Sigmoid colon (tissue), 7 donors: Measurements from ENCODE around the gene CDK8. TPM values are rescaled to one million over a fixed set of nuclear protein-coding genes. Genes with fewer than 3 reads are reported as not detected.

Experiments
- DNase-seq: peaks from one replicate; pipeline ENCODE4 v3.0.0-alpha.2; 2019
- H3K27ac ChIP-seq, 4 donors: fragments of 200-600 bp; sonication (generic); one replicate each; pipeline ENCODE4 v1.5.1; 2016 to 2019; ENCODE audit warnings: mild to moderate bottlenecking in 1 of 4
- H3K27me3 ChIP-seq, 3 donors: fragments of 200-600 bp; sonication (generic); one replicate each; pipeline ENCODE4 v1.5.1; 2019; ENCODE audit warnings: mild to moderate bottlenecking in 1 of 3
- H3K36me3 ChIP-seq, 4 donors: fragments of 200-600 bp; sonication (generic); one replicate each; pipeline ENCODE4 v1.5.1; 2016 to 2019
- H3K4me1 ChIP-seq, 4 donors: fragments of 200-600 bp; sonication (generic); one replicate each; pipeline ENCODE4 v1.5.1; 2017 to 2019
- H3K4me3 ChIP-seq, 4 donors: fragments of 200-600 bp; sonication (generic); one replicate each; pipeline ENCODE4 v1.5.1; 2017 to 2019; ENCODE audit warnings: mild to moderate bottlenecking in 2 of 4, moderate library complexity in 1 of 4
- H3K9me3 ChIP-seq, 4 donors: fragments of 200-600 bp in 3 of 4; sonication (generic) in 3 of 4; one replicate each; pipeline versions ENCODE4 v1.5.1 to v1.6.1; 2013 to 2019
- CTCF ChIP-seq, 4 experiments: fragments of 450-650 bp in 3 of 4; fragments of 200-600 bp in 1 of 4; IDR thresholded peaks; one replicate each; pipeline ENCODE4 v1.5.1; 2016 to 2019; ENCODE audit warnings: antibody characterized with exemption in 4 of 4, mild to moderate bottlenecking in 3 of 4, moderate library complexity in 2 of 4
- EP300 ChIP-seq, 4 donors: sonication (generic); formaldehyde crosslinking; IDR thresholded peaks; one replicate each; pipeline ENCODE4 v1.6.1; 2017; ENCODE audit warnings: antibody characterized with exemption in 4 of 4
- POLR2A ChIP-seq, 2 donors: fragments of 450-650 bp; IDR thresholded peaks; one replicate each; pipeline ENCODE4 v1.6.1; 2016; ENCODE audit warnings: antibody characterized with exemption in 2 of 2, mild to moderate bottlenecking in 2 of 2, moderate library complexity in 2 of 2
- POLR2AphosphoS5 ChIP-seq, 4 donors: sonication (generic); formaldehyde crosslinking; IDR thresholded peaks; one replicate each; pipeline ENCODE4 v1.6.1; 2017; ENCODE audit warnings: antibody characterized with exemption in 4 of 4
- WGBS, 2 donors: extraction: QIAGEN DNeasy Blood & Tissue Kit; methylation state at CpG; one replicate each; pipeline ENCODE4 v1.1.7; 2013; 5-methylcytosine and 5-hydroxymethylcytosine counted together
- intact Hi-C: fragments of 100-400 bp; cut with DNase I; formaldehyde crosslinking; loops from one replicate; pipeline ENCODE4 v1.15.1; 2023
- polyA plus RNA-seq, 3 donors: library from polyadenylated mRNA; stranded (reverse); fragments of 200-250 nt; gene quantifications; one replicate each; pipeline ENCODE4 v1.2.3, GENCODE V29; 2013
- total RNA-seq, 4 donors: library from RNA; depleted of rRNA; stranded (reverse); fragments of >200 nt; gene quantifications; one replicate each; pipeline ENCODE4 v1.1.0, GENCODE V29; 2016
- donor health status: healthy with polysubstance abuse.
- donor health status: Bipolar disorder and iron deficiency.
- donor health status: healthy.

Gene CDK8
- total and polyA plus RNA-seq, 7 donors, result 10.8 to 78.6 (median 42.3) TPM

GRCh38 chr13:26299168-26299750 is 45.3 kb downstream of the CDK8 start:
- no peaks in the 10 kb centered on the region for H3K36me3 ChIP-seq
- no peak for TF ChIP-seq POLR2A (IDR thresholded peaks at IDR 0.05)
- TF ChIP-seq CTCF (IDR thresholded peaks at IDR 0.05), result no peak
- no peak for TF ChIP-seq POLR2AphosphoS5 (IDR thresholded peaks at IDR 0.05)
- TF ChIP-seq EP300 (IDR thresholded peaks at IDR 0.05), result no peak
- no peak overlapping the region for H3K4me3 ChIP-seq
- intact Hi-C loops, result no loop called here
- H3K27ac ChIP-seq, result no peak overlapping the region
- 92 to 94% methylated on average over 4 of the region's 4 CpGs for WGBS, 2 donors
- H3K4me1 ChIP-seq, result peaks cover 0 to 65% (median 31%) of the 10 kb centered on the region in 4 donors
- no peaks in the 10 kb centered on the region for H3K27me3 ChIP-seq
- DNase-seq, result no peak
- H3K9me3 ChIP-seq, result no peaks in the 10 kb centered on the region

GRCh38 chr13:26300140-26300539 is 46.2 kb downstream of the CDK8 start:
- DNase-seq, result no peak
- WGBS, 2 donors, result 86 to 95% methylated on average over 6 of the region's 6 CpGs
- intact Hi-C loops, result no loop called here
- H3K9me3 ChIP-seq, result no peaks in the 10 kb centered on the region
- H3K4me1 ChIP-seq, result peaks cover 0 to 68% (median 29%) of the 10 kb centered on the region in 4 donors
- no peak overlapping the region for H3K4me3 ChIP-seq
- H3K27me3 ChIP-seq, result no peaks in the 10 kb centered on the region
- H3K27ac ChIP-seq, result no peak overlapping the region
- no peaks in the 10 kb centered on the region for H3K36me3 ChIP-seq
- TF ChIP-seq CTCF (IDR thresholded peaks at IDR 0.05) (no peak), POLR2A (IDR thresholded peaks at IDR 0.05) (no peak), POLR2AphosphoS5 (IDR thresholded peaks at IDR 0.05) (no peak), EP300 (IDR thresholded peaks at IDR 0.05) (no peak)

- no peak for DNase-seq
- 36 to 77% methylated on average over 1 of the region's 1 CpG for WGBS, 2 donors
- Histone ChIP-seq H3K27ac (peak overlapping the region in 1 of 4 donors; percentile 31), H3K36me3 (no peaks in the 10 kb centered on the region), H3K27me3 (no peaks in the 10 kb centered on the region), H3K9me3 (no peaks in the 10 kb centered on the region), H3K4me3 (no peak overlapping the region), H3K4me1 (peaks cover 0 to 62% (median 23%) of the 10 kb centered on the region in 4 donors)
- intact Hi-C loops, result no loop called here
- TF ChIP-seq POLR2A (IDR thresholded peaks at IDR 0.05) (no peak), POLR2AphosphoS5 (IDR thresholded peaks at IDR 0.05) (no peak), EP300 (IDR thresholded peaks at IDR 0.05) (no peak), CTCF (IDR thresholded peaks at IDR 0.05) (no peak)
Measured at GRCh38 chr13:26305676-26306075, 51.7 kb downstream of the CDK8 start.

- Histone ChIP-seq H3K4me1 (peaks cover 0 to 49% (median 20%) of the 10 kb centered on the region in 4 donors), H3K9me3 (no peaks in the 10 kb centered on the region), H3K36me3 (no peaks in the 10 kb centered on the region), H3K27me3 (no peaks in the 10 kb centered on the region), H3K4me3 (no peak overlapping the region), H3K27ac (no peak overlapping the region)
- no peak for DNase-seq
- WGBS, 2 donors, result 97 to 98% methylated on average over 1 of the region's 1 CpG
- TF ChIP-seq EP300 (IDR thresholded peaks at IDR 0.05) (no peak), POLR2AphosphoS5 (IDR thresholded peaks at IDR 0.05) (no peak), POLR2A (IDR thresholded peaks at IDR 0.05) (no peak), CTCF (IDR thresholded peaks at IDR 0.05) (no peak)
- intact Hi-C loops, result no loop called here
Measured at GRCh38 chr13:26307701-26308100, 53.8 kb downstream of the CDK8 start.

- Histone ChIP-seq H3K4me3 (no peak overlapping the region), H3K4me1 (peaks cover 0 to 44% (median 19%) of the 10 kb centered on the region in 4 donors), H3K36me3 (no peaks in the 10 kb centered on the region), H3K27ac (no peak overlapping the region), H3K27me3 (no peaks in the 10 kb centered on the region), H3K9me3 (no peaks in the 10 kb centered on the region)
- intact Hi-C loops, result no loop called here
- DNase-seq, result no peak
- no peak for TF ChIP-seq EP300 (IDR thresholded peaks at IDR 0.05)
- TF ChIP-seq POLR2A (IDR thresholded peaks at IDR 0.05), result no peak
- no peak for TF ChIP-seq POLR2AphosphoS5 (IDR thresholded peaks at IDR 0.05)
- no peak for TF ChIP-seq CTCF (IDR thresholded peaks at IDR 0.05)
Measured at GRCh38 chr13:26308250-26308649, 54.3 kb downstream of the CDK8 start.
